Umbilical cord (tissue), 2 donors: Measurements from ENCODE around the gene COL27A1. TPM values are rescaled to one million over a fixed set of nuclear protein-coding genes. Genes with fewer than 3 reads are reported as not detected.

Source experiments
- DNase-seq: peaks from one replicate; pipeline ENCODE4 v3.0.0-alpha.2; 2015; ENCODE audit warnings: low spot score
- total RNA-seq: library from RNA; depleted of rRNA; stranded (reverse); fragments of >200 nt; gene quantifications from one replicate; pipeline ENCODE4 v1.2.3, GENCODE V29; 2014; ENCODE audit warnings: low replicate concordance; ENCODE audit not compliant: insufficient read depth

The COL27A1 gene
- total RNA-seq, 1 donor from 2014 or later, result 12.3 TPM

DNA sequence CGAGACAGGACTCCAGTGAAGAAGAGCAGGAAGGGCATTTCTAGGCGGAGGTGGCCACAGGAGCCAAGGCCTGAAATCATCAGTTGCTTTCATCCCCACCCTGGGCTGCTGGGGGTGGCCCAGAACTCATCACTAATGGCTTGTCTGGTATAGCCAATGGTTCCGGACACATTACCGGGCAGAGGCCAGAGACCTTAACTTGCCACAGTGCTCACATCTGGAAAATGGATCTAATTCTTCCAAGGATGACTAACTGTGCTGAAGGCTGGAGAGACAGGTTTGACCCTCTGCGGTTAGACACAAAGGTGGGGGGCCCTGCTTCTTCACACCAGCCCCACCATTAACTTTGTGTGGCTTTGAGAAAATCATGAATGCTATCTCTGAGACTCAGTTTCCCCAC, 6.2 kb upstream of the COL27A1 start:
- no peak for DNase-seq

DNA sequence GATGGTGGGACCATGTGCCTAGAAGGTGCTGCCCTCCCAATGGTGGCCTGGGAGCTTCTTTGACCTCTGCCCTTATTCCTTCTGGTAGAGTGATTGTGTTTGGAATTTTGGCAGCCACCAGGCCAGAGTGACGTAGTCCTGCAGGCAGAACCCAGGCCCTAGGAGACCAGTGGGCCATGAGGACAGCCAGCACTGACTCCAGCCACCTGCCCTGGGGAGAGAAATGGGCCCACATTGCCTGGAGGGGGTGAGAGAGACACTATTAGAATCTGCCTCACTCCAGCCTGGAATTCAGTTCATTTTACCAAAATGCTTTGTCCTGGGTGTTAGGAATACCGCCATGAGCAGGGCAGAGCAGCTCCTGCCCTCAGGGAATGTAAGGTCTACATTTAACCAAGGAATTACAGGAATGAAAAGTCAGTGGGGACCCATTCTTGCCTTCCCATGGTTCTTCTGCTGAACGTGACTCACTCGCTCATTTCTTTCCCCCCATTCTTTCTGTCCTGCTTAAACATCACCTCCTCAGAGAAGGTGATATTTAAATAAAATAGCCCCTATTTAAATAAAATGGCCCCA, 5.5 kb upstream of the COL27A1 start:
- no peak for DNase-seq

DNA sequence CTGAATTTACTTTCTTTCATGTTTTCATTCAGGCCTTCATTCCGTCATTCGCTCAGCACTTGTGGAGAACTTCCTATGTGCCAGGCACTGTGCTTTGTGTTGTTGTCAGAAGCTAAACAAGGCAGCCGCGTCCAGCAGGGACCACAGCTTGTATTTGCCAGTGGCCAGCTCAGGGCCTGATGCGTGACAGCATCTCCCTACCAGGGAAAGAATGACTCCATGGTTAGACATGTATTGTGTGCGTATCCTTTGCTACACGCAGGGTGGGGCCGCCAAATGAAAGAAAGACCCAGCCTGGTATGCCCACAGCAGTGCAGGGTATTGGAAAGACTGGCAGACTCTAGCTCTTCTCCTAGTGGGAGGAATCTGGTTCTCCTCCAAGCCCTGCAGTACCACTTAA, 4.7 kb upstream of the COL27A1 start:
- no peak for DNase-seq

DNA sequence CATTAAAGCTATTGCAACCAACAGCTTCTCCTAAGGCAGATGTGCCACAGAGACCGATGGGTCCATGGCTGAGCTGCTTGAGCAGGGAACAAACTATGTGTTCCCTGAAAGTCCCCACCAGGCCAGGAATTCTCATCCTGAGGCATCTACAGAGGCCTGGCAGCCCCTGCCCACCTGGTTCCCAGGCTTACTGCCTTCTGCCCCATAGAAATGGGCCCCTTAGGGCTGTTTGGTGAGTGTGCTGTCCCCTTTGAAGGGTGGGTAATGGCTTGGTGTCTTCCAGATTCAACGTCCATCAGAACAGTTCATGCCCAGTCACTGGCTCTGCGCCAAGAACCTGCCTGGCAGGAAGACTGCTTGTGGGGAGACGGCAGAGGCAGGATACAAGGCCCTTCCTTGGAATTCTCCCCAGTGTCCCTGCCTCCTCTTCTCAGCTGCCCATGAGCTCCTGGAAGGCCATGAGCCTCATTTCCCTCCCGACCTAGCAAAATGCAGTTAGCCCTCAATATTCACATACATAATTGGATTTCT, 3.8 kb upstream of the COL27A1 start:
- DNase-seq, result no peak

DNA sequence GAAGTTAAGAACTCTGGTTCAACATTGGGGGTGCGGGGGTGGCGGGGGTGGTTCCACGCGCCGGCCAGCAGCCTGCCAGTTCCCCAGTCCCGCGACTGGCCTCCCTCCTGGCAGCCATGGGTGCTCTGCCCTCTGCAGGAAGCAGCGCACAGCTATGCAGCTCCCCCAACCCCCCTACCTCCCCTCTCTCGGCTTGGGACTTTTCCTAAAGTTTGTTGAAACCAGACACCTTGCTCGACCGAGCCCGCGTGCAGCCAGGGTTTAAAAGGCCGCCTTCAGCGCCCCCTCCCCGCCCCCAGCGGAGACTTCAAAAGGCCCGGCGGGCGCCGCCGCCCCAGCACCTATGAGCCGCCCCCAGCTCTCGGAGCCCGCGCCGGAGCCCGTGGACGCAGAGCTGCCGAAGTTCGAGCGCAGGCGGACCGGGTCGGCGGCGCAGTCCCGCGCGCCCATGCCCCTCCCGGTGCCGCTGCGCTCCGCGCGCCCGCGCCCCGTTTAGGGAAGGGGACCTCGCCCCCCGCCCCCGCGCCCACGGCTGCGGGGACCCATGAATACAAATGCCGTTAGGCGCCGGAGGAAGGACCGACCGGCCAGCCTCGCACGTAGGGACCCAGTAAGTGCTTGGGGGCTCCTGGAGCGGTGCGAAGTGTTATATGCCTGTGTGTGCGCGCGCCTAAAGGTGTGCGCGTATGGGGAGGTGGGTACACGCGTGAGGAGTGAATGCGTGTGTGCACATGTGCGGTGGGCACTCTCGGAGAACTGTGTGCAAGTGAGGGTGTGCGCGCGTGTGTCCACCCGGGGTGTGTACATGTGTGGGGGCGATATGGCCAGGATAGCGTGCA, 1.4 kb upstream of the COL27A1 start:
- peak; percentile 61 for DNase-seq

DNA sequence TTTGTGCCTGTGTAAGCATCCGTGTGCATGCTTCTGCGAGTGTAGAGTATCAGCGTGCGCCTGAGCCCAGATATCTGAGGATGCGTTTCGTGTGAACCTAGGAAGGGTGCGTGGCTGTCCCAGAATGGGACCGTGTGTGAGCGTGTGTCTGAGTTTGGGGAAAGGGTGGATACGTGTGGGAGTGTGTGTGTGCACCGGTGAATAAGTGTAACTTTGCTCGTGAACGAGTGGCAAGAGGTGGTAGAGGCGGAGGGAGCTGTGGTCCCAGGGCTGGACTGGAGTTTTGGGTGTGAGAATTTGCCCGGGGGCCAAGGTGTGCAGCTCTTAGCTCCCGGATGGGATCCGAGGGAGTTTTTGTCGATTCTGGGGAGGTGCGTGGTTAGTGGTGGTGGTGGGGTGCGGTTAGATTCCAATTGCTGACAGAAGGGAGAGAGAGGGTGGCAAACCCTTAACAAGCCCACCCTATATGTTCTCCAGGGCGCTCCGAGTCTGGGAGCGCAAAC, 686 bp upstream of the COL27A1 start:
- no peak for DNase-seq

DNA sequence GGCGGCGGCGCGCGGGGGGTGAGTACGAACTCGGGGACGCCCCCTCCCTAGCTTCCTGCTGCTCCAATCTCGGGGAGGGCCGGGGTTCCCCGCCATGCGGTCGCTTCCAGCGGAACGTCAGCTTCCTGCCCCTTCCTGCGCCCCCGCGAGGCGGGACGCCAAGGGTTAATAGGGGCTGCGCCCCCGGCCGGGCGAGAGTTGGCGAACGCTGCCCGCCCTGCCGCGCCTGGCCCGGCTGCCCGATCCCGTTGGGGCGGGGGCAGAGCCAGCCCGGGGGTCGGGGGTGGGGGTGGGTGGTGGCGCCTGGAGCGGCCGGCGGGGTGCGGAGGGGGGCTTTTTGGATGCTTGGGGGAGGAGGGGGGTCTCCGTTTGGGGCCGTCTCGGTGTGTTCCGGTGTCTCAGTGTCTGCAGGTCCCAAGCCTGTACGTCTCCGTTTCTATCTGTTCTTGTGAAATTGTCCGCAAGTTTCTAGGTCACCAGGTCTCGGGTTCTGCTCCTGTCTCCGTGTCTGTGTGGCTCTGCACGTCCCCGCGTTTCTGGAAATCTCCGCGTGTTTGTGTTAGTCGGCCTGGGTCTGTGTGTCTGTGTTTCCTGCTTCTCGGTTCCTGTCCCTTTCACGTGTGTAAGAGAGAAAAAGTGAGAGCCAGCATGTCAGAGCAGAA, 789 bp downstream of the COL27A1 start:
- no peak for DNase-seq

DNA sequence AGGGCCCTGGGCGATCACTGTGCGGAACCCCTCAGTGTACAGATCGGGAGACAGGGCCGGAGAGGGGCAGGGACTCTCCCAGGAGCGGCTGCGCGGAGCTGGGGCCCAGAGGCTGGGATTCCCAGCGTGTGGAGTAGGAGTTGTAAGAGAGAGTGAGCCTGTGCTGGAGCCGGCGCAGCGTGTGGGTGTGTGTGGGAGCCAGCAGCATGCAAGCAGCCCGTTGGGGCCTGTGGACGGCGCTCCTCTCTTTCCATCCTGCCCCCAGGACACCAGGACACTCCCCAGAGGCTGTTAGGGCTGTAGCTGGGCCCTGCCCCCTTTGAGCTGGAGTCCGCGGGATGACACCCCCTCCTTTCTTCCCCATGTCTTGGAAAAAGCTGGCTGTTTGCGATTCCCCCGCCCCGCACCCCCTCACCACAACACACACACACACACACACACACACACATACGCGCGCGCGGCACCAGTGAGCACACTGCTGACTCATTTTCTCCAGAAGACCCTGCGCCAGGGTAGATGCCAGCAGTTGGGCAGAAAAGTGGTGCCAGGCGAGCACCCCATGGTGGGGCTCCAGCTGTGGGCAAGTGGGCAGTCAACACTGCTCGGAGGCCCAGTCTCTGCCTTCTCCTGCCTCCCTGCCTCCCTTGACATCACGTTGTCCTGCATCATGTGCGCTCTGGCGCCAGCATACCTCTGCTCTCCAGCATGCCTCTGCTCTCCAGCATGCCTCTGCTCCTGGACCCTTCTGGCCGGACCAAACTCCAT, 1.5 kb downstream of the COL27A1 start:
- DNase-seq, result peak; percentile 89

DNA sequence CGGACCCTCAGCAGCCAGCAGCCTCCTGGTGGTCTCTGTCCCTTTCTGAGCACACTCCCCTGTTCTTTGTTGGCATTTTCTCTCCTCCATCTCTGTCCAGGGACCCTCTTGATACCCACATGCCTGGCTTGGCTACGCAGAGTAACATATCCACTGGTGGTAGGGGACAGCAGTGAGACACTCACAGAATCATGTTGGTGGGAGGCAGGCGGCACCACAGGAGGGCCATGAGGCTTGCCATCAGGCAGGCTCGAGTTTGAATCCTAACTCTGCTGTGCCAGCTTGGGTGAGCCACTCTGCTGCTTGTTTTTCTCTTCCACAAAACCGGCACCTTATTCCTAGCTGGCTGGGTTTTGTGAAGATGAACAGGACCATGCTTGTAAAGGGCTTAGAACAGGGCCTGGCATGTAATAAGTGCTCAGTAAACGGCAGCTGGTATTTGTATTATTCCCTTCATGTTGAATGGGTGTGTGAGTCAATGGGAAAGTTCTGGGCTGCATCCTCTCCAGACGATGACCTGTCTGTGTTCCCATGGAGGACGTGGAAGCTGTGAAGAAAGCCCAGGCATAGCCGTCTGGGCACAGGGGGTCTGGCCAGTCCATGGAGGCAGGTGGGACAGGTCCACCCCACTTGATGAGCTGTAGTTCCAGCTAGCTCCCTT, 2.3 kb downstream of the COL27A1 start:
- DNase-seq, result no peak

DNA sequence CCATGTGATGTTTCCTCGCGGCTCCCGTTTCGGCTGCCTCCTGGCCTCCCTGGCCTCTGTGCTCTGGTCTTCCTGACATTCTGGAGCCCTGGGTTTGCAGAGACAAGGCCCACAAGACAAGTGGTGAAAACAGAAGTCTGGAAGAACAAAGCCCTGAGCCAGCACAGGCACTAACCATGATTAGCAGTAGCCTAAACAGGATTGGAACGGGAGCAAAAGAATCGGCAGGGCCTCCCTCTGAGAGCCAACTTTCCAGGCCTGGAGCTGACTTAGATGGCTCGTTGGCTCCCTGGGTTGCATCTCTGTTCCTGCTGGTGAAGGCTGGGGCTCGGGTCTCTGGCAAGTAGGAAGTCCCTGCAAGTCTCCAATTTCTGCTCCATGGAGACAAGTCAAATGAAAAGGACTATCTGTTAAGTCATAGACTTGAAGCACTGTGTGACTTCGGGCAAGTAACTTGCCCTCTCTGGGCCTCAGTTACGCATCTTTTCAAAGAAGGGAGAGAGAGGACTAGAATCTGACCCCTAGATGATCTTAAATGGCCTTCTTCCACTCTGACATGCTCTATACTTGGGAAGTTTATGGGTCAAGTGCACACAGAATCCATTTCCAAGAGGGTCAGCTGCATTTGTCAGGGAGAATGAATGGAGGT, 3.3 kb downstream of the COL27A1 start:
- no peak for DNase-seq

DNA sequence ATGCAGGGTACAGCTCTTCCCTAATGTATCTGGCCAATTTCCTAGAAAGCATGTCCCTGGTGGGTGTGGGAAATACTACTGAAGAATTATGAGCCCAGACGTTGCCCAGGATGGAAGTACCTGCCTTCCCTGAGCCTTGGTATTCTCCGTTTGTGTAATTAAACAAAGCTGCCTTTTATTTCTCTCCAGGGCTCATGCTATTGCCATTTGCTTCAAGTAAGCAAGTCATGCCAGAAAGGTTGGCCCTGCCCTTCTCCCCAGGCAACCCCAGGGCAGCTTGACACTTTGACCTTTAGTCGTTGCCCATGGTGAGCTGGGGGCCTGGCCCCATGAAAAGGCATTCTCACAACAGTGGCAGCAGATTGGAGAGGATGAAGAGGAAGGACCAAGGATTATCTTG, 4.4 kb downstream of the COL27A1 start:
- peak; percentile 29 for DNase-seq

DNA sequence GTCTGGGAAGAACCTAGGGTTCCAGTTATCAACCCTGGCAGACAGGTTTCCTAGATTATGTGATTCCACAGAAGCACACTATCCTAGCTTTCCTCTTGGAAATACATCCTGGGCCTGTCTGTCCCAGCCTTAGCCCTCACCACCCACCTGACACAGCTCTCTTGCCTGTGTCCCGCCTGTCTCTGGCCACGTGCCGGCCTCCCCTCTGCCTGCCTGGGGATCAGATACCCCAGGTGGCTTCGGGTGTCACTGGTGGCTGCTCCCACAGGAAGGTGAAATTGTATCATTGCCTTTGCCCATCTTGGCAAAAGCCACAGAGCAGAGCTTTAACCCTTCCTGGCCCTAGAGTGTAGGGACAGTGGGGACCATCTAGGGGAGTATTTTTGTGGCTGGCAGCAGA, 6.2 kb downstream of the COL27A1 start:
- DNase-seq, result no peak

DNA sequence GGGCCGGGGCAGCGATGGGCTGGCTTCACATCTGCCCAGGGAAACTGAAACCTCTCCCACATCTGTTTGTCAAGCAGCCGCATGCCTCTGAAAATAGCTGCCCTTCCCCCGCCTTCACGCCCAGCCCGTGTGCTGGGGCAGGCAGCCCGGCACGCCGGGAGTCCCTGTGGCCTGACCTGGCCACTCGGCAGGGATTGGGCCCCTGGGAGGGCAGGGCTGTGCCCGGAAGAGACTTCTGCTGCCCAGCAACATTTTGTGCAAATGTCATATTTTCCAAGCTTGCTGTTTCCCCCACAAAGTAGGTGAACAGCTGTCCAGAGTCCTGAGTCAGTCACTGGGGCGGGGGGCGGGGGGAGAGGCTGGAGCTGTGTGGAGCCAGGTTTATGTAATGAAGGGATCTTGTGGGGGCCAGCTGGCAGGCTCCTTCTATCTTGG, 8.2 kb downstream of the COL27A1 start:
- DNase-seq, result peak; percentile 66

DNA sequence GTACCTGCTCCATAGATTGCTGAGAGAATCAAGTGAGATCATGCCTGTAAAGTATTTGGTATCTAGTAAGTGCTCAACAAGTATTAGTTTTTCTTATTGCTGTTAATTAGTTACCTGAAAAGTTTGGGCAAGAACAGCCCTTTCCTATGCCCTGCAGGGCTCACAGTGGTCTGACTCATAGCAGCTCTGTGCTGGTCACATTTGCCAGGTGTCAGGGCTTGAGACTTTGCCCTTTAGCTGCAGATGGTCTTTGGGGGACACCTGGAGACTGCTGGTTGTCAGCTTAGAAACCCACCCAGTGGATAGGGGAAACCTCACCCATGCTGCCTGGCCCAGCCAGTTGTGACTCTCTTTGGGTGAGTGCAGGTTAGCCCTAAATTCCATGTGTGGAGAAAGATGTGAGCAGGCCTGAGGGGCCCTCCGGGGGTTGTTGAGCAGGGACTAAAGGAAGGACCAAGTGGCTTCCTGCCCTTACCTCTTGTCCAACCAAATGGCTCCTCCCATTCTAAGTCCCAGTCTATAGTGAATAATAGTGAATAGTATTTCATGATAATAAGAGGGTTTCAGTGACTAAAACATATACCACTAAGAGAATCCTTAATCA, 9.0 kb downstream of the COL27A1 start:
- no peak for DNase-seq

DNA sequence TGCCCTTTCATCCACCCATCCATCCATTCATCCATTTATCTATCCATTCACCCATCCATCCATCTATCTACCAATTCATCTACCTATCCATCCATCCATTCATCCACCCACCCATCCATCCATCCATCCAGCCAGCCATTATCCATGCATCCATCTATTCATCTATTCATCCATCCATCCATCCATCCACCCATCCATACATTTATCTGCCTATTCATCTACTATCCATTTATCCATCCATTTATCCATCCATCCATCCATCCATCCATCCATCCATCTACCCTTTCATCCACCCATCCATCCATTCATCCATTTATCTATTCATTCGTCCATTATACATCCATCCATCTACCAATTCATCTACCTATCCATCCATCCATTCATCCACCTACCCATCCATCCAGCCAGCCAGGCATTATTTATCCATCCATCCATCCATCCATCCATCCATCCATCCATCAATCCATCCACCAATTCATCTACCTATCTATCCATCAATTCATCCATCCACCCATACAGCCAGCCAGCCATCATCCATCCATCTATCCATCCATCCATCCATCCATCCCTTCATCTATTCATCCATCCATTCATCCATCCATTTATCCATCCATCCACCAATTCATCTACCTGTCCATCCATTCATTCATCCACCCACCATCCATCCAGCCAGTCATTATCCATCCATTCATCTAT, 10.2 kb downstream of the COL27A1 start:
- no peak for DNase-seq

DNA sequence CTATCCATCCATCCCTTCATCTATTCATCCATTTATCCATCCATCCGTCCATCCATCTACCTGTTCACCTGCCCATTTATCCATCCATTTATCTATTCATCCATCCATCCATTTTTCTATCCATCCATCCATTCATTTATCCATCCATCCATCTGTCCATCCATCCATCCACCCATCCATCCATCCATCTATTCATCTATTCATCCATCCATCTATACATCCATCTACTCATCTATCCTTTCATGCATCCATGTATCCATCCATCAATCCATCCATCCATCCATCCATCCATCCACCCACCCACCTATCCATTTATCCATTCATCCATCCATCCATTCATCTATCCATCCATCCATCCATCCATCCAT, 10.8 kb downstream of the COL27A1 start:
- no peak for DNase-seq

DNA sequence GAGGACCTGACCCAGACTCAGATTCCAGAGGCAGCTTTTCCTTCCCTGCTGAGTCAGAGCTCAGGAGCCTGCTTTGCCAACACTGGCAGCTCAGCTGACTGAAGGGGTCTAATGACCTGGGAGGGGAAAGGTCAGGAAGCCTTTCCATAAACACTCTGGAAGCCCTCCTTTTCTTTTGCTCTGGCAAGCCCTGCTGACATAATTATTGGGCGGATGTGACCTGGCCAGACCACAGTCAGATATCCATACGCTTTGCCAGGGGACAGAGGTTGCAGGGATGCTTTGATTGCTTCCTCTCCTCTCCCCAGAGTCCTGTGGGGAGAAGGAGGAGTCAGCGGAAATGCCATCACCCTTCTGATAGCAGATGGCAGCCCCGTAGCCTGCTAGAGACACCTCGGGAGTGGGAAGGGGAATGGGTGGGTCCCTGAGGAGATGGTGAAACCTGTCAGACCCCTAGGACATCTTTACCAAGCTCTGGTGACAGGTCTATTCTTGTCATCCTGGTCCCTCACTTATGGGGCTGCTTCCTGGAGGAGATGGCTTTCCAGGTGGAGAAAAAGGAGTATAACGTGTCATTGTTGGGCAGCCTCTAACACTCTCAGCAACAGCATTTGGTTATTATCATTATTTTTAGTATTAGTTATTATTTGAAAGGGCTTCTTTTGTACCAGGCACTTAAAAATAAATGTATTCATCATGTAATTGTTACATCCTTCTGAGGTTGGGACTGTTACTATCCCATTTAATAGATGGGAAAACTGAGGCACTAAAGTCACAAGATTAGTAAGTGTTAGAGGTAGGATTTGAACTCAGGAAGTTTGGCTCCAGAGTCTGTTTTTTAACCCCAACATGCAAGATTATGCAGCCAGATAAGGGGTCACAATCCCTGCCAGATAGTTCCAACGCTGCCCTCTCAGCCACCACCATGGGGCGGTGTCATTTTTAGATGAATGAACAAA, 11.6 kb downstream of the COL27A1 start:
- peak; percentile 30 for DNase-seq

DNA sequence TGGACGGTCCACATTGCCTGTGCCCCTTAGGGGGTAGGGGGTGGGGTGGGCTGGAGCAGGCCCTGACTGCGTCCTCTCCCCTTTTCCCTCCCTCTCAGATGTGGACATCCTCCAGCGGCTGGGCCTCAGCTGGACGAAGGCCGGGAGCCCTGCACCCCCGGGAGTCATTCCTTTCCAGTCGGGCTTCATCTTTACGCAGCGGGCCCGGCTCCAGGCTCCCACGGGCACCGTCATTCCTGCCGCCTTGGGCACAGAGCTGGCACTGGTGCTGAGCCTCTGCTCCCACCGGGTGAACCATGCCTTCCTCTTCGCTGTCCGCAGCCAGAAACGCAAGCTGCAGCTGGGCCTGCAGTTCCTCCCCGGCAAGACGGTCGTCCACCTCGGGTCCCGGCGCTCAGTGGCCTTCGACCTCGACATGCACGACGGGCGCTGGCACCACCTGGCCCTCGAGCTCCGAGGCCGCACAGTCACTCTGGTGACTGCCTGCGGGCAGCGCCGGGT, 12.3 kb downstream of the COL27A1 start:
- DNase-seq, result no peak
